HG03571 (cell line): ENCODE data around the gene CAPS.

Experiments
- ATAC-seq: cut with Tn5 transposase; IDR thresholded peaks from one replicate; pipeline ENCODE4 v1.9.1; 2021; ENCODE audit not compliant: unreplicated experiment

Gene CAPS

DNA sequence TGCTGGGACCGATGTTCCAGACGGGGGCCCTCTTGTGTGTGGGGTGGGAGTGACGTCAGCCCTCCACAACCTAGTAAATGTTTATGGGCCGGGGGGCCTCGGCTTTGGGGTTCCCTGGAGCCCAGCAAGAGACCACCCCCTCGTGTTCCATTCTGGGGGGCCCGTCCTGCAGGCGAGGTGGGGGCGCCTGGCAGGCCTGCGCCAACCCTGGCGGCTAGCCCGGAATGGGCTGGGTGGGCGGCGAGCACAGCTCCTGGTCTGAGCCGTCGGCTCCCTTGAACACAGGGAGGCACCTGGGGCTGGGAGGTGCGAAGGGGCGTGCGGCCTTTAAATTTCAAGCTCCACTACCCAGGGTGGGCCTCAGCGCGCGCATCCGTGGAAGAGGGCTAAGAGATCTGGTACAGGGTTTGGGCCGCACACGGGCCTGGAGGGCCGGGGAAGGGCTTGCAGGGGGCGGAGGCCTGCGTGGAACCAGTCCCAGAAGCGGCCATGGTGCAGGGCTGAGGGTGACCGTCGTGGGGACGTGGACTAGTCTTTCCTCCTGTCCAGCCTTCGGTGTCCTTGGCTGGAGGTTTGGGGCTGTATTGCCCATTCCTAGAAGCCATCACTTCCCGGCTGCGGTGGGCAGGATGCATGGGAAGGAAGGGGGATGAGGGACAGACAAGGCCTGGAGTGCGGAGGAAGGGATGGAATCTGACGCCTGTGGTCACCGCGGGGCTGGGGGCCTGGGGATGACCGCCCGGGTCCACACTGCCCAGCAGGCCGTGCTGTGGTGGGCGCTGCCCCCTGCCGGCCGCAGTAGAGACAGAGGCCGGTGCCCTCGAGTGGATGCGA is 21.9 kb upstream of the CAPS start:
- ATAC-seq: no peak

- ATAC-seq: no peak
Observed at GRCh38 chr19:5892772-5893275, 21.2 kb upstream of the CAPS start.

- no peak for ATAC-seq
Observed at GRCh38 chr19:5893296-5893903, 20.7 kb upstream of the CAPS start.

DNA sequence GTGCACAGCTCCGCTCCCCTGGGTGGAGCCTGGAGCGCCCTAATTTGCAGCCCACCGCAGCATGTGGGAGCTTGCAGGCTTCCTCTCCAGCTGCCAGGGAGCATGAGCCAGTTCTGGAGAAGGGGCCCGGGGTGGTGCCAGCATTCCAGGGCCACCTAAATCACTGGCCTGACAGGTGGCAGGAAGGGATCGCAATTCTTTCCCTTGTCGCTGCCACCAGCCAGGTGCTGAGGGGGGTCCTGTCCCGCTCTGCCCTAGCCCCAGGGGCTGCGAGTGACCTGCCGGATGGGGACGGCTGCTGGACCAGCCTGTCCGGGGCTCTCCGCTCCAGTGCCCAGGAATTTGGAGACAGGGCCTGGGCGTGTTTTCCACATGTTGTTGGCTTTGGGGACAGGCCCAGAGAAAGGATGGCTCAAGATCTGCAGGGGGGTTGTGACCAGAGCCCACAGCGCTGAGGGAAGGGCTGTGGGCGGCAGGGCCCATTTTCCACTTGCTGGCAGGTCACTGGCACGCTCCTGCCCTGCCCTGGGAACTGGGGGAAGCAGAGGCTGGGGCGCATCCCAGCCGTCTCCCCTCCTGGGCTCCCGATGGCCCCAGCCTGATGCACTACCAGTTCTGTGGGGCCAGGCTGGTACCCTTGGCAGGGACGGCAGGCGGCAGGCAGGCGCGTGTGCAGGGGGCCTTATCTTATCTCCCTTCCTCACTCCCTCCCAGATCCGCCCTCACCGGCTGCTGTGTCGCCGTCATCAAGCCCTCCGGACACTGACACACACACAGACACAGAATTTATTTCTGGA is 19.9 kb upstream of the CAPS start:
- ATAC-seq: no peak

DNA sequence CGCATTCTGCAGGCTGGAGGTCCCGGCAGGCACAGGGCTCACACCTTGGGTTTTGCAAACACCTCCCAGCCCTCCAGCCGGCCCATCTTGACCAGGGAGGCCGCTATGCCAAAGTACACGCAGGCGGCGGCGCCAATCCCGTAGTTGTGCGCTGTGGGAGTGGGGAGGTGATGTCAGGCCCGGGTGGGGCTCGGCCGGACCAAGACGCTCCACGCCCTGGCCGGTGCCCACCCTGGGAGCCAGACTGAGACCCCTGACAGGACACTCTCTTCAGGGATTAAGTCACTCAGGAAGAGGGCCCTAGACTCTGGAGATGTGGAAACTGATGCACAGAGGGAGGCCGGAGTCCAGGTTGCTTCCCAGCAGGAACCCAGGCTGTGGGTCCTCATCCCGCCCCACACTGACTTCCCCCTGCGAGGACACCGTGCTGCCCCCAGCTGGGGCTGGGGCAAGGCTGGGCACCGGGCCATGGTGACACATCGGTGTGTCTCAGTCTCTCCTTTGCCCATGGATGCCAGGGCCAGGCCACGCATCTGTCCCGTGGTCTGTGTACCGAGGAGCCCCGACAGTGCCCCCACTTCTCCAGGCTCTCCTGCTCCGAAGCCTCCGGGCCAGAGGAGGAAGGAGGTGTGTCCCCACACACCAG is 19.2 kb upstream of the CAPS start:
- no peak for ATAC-seq

DNA sequence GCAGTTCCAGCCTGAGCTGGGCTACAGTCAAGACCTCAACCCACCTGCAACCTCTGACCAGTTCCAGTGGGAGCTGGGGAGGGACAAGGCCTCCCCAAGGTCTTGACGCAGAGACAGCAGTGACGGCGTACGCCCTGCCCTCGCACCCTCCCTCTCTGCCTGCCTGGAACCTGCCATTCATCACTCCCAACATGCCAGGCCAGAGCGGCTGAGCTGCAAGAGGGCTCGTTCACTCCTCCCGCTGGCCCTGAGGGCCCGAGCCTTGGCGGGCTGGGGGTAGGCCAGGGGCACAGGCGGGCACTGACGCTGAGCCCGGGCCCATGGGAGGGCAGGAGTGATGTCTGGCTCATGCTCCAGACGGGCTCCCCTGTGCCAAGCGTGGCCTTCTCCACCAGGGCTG is 18.6 kb upstream of the CAPS start:
- no peak for ATAC-seq

DNA sequence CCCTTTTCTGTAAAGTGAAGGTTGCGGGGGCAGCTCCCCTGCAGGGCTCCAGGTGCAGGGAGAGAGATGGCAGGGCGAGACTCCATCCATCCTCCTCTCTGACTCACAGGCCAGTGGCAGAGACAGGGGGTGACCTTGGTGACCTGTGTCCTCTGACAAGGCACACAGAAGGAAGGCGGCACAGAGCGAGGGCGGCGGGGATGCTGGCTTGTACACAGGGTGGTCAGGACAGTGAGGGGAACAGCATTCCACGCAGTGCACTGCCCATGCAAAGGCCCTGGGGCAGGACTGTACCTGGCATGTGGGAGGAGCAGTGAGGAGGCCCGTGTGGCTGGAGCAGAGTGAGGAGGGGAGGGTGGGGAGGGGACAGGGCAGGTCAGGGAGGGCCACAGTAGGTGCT is 18.2 kb upstream of the CAPS start:
- no peak for ATAC-seq

DNA sequence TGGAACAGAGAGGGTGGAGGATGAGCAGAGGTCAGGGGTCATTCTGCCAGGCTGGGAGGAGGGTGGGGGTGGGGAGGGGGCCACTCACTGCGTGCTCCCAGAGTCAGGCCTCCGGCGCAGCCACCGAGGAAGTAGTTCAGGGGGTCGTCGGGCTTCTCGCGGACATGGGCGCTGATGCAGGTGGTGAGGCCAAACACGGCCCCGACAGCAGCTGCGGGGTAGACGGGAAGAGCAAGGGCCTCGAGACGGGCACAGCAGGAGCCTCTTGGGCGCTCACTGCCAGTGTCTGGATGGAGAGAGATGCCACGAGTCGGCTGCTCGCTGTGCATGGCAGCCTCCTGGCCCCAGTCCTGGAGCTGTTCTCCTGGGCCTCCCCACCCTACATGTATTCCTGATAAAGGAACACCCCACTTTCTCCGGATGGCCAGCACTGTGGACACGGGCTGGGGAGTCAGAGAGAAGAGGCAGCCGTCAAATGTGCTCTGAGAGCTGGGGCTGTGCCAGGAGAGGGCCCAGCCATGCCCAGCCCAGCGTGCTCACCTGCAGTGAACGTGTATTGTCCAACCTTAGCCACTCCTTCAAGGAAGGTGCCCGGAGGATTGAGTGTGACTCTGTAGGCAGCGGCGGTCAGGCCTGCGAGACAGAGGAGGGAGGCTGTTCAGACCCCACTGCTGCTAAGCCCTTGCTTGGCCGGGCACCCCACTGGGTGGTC is 17.5 kb upstream of the CAPS start:
- no peak for ATAC-seq

- ATAC-seq: no peak
Observed at GRCh38 chr19:5897189-5897969, 16.7 kb upstream of the CAPS start.

- no peak for ATAC-seq
Observed at GRCh38 chr19:5899728-5900526, 14.1 kb upstream of the CAPS start.

- ATAC-seq: no peak
Observed at GRCh38 chr19:5900976-5901375, 13.1 kb upstream of the CAPS start.

DNA sequence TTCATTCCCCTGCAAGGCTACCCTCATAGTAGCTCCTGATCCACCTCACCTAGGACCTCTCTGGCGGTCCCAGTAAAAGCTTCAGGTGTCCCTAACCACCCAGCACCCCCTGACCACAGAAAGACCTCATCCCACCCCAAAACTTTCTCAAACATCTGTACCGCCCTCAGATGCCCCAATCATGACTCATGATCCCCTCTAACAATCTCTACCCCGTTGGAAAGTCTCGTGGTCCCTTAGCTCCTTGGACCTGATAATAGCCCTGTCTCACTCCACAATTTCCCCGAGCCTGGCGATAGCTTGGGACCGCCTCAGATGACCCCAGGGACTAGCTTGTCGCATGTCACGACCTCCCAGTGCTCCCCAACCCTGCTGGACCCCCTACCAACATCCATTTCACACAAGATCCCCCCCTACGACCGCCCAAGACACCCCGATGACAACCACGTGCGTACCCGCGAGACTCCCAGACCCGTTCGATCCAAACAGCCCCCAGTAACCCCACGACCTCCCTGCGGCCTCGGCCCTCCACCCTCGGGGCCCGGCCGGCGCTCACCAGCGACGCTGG is 10.9 kb upstream of the CAPS start:
- ATAC-seq: no peak

GRCh38 chr19:5903624-5904351 is 10.3 kb upstream of the CAPS start, which contains the start of gene NDUFA11:
Gene NDUFA11 (minus strand): TSS chr19:5903790. CDS start chr19:5903708, 82 bp downstream.
- ATAC-seq: peak; percentile 38

- ATAC-seq: peak; percentile 67
Observed at GRCh38 chr19:5904352-5905113, 9.5 kb upstream of the CAPS start, which contains the start of gene VMAC. Gene VMAC (plus strand): TSS chr19:5904872. CDS start chr19:5904891, 19 bp downstream.

DNA sequence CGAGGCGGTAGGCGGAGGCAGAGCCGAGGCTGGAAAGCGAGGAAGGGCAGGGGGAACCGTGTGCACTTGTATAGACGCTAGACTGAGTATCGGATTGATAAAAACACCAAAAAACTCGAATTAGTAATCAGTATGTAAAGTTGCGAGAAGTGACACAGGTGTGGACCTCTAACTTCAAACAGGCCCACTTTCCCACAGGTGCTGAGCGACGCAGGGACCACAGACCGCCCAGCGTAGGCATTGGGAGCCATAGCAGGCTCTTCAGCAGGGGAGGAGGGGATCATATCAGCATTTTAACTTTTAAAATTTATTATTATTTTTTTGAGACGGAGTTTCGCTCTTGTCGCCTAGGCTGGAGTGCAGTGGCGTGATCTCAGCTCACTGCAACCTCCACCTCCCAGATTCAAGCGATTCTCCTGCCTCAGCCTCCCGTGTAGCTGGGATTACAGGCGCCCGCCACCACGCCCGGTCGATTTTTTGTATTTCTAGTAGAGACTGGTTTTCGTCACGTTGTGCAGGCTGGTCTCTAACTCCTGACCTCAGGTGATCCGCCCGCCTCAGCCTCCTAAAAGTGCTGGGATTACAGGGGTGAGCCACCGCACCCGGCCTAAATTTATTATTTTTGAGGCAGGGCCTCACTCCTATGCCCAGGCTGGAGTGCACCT is 8.8 kb upstream of the CAPS start:
- ATAC-seq: no peak

DNA sequence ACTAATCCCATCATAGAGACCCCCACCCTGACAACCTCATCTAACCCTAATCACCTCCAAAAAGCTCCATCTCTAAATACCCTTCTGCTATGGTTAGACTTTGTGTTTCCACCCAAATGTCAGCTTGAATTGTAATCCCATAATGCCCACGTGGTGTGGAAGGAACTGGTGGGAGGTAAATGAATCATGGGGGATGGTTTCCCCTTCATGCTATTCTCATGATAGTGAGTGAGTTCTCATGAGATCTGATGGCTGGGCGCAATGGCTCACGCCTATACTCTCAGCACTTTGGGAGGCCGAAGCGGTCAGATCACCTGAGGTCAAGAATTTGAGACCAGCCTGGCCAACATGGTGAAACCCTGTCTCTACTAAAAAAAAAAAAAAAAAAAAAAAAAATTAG is 6.8 kb upstream of the CAPS start:
- no peak for ATAC-seq
